GM19099 (cell line): ENCODE measurements around the gene SDC3.

ENCODE experiments used
- POLR2A ChIP-seq: IDR thresholded peaks from 3 replicates; pipeline ENCODE4 v1.6.1; 2011; ENCODE audit warnings: low read depth; ENCODE audit not compliant: insufficient read length; ENCODE audit errors: extremely low read depth

SDC3 gene, protein sequence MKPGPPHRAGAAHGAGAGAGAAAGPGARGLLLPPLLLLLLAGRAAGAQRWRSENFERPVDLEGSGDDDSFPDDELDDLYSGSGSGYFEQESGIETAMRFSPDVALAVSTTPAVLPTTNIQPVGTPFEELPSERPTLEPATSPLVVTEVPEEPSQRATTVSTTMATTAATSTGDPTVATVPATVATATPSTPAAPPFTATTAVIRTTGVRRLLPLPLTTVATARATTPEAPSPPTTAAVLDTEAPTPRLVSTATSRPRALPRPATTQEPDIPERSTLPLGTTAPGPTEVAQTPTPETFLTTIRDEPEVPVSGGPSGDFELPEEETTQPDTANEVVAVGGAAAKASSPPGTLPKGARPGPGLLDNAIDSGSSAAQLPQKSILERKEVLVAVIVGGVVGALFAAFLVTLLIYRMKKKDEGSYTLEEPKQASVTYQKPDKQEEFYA

DNA sequence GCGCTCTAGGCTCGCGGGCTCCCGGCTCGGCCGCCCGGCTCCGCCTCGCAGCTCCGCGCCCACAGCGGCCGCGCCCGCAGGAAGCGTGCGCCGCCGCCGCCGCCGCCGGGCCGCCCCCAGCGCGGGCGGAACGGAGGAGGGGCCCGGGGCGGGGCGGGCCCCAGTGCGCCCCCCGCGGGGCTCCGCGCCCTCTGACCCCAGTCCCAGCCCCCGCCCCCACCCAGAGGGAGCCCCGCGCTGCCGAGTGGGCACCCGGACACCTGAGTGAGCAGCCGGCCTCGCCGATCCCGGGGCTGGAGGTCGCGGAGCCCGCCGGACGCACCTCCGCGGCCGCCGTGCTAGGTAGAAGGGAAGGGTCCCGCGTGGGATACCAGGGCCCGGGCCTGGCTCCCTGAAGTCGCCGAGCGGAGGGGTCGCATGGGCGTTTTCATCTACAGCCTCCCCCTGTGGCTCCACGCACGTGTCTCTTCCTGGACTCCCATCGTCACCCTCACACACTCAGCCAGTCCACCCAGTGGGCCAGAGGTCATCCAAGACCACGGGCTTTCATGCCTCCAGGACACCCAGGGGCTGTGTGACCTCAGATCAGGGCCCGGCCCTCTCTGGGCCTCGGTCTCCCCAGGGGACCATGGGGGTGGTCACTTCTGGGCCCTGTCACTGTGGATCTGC, at the start of gene SDC3:
SDC3 (minus strand) TSS at position 63 of the 669 bp plus-strand sequence. CDS start 172 bp downstream, outside the sequence.
- TF ChIP-seq POLR2A: no peak

DNA sequence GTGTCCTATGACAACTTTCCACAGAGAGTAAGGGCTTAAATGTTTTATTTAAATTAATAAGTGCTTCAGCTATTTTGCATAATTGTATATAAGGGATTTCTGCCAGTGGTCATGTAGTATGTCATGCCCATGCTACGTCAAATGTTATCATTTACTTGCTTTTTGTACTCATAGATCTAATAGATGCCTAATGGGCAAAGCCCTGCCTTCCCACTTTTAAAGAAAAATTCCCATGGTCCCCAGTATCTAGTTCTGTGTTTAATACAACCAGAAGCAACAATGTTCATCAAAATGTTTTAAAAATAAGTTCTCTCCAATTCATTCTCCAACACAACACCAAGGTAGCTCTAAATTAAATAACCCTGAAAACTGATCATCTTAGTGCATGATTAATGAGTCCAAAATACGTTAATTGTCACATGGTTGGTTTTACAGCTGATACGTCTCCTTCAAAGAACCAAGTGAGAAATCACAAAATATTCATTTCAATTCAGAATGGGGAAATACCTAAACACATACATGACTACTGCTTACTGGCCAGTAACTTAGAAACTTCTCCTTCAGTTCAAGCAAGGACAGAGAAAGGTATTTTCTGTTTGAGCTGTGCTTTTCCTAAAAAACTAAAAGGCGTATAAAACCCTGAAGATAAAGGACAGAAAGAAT, 49.1 kb upstream of the SDC3 start:
- TF ChIP-seq POLR2A: no peak

DNA sequence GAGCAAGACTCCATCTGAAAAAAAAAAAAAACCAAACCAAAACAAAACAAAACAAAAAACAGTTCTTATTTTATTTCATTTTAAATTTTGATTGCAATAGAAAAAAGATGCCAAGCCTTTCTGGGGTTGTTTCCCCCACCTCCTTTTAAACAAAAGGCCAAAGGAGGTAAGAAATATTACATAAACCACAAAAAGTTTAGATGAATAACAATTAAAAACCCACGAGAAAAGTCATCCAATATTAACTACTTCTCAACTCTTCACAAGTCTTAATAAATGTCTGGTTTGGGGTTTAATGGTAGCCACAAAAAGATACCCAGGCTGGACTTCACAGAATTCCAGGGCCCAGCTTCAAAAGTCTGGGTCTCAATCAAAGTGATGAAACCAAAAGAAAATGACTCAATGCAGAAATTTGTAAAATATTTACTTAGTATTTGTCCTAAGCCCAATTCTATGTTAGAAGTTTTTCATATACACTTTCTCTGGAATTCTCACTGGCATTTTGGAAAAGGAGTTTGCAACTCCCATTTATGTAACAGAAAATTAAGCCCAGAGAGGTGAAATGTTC, 47.0 kb upstream of the SDC3 start:
- no peak for TF ChIP-seq POLR2A

DNA sequence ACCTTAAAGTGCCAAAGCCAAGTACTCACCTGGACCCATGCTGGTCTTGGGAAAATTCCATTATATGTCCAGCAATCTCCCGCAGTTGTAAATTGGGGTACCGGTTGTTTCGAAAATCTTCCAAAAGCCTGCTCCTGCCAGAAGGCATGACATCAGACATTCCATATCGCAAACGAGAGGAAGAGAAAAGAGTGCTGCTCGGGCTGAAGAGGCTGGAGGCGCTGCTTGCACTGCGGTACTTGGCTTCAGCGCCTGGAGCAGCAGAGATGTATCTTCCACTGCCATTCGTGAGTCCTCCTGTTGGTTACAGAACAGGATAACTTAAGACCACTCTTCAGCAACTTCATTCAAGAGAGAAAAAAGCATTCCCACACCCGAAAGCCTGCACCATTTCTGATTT, 45.1 kb upstream of the SDC3 start:
- TF ChIP-seq POLR2A: no peak

DNA sequence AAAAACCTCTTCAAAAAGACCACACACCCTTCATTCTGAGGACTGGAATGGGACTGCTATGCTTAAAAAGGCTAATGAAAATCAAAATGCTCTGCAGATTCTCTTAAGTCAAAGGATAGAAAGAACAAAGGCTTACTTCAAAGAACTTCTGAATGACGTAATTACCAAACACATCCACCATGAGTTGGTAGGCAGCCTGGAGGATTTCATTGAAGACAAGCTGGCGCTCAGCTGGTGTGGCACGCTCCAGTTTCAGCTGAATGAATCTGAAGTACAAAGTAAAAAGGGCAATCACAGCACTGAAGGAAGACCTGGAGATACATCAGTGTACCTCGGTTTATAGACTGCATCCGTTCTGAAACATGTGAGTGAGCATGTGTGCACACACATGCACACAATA, 43.5 kb upstream of the SDC3 start:
- no peak for TF ChIP-seq POLR2A

DNA sequence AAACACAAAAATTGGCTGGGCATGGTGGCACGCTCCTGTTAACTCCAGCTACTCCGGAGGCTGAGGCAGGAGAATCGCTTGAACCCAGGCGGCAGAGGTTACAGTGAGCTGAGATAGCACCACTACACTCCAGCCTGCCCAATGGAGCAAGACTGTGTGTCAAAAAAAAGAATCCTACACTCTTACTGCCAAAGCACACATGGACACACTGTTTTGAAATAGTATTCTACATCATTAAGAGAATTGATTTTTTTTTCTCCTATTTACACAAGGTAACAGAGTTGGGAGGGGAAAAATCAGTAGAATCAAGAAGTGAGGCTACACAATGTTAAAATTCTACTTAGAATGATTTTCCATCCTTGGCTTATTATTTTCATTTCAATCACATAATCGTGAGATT, 42.1 kb upstream of the SDC3 start:
- TF ChIP-seq POLR2A: no peak

DNA sequence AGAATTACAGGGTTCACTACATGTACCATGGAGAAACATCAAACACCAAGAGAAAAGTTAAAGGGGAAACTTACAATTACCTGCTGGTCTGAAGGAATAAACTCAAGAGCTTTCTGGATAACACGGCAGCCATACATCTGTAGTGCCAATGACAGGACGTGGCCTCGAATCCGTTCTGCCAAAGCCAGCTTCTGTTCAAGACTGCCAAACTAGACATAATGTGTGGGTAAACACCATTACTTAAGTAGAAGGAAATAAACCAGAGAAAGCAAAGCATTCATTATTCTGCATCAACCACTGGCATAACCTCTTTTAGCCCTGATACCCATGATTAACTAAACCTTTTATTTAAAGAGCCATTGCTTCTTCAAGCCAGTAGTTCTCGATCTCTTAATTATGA, 41.5 kb upstream of the SDC3 start:
- TF ChIP-seq POLR2A: no peak

DNA sequence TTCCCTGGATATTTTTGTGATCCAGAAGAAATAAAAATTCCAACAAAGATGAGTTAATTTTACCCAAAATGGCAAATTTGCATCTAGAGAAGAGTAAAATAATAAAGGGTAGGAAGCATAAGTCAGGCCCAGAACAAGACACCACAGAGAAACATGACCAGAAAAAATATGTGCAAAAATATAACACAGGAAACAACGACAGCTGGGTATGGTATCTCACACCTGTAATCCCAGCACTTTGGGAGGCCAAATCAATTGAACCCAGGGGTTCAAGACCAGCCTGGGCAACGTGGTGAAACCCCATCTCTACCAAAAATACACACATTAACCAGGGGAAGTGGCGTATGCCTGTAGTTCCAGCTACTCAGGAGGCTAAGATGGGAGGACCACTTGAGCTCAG, 39.7 kb upstream of the SDC3 start:
- TF ChIP-seq POLR2A: no peak

DNA sequence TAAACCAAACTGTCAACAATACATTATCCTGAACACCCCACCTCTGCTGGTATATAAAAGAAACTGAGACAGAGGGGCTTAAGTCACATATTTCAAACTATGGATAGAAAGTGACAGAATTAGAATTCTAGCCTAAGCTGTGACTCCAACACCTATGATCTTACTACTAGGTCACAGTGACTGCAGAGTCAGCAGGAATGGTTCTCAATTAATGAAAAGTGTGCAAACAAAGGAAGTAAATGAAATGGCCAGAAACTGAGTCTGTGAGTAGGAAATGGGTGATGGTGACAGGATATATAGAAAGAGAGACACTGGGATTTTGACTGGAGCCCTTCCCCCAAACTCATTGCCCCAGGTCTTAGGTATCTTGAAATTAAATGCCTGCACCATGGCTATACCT, 38.7 kb upstream of the SDC3 start:
- no peak for TF ChIP-seq POLR2A

DNA sequence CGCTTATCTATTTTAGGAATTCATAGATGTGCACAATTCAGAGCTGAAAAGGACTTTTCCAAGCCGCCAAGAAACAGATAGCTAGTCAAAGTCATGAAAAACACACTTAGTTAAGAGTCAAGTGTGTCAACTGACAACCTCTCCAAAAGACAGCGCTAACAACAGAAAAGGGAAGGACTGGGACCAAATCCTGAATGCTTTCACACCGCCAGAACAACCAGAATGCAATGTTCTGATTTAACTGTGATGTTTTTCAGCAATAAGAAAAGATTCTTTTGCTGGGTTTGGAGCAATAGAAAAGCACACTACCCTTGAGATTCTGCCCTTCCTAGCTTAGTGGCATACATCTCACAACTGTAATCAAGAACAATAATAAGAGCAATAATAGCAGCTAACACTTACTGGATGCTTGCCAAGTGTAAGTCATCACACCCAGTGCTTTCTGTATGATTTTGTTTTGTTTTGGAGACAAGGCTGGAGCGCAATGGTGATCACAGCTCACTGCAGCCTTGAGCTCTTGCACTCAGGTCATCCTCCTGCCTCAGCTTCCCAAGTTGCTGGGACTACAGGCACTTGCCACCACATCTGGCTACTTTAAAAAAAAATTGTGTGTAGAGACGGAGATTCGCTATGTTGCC, 33.9 kb upstream of the SDC3 start:
- TF ChIP-seq POLR2A: no peak

DNA sequence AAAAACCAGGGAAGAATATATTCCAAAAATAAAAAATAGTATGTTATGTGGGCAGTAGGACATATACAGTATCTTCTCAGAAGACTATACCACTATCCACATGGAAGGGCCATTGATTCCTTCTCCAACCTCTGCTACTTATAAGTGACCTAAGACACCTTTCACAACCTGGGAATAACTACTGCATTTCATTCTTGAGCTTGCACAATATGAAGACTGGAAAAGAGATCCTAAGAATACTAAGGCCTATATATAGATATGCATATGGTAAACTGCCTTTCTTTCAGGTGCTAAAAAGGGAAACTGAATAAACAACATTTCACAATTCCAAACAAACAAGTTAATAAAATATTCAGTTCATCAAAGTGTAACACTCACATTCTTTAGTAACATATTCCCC, 32.0 kb upstream of the SDC3 start:
- no peak for TF ChIP-seq POLR2A

DNA sequence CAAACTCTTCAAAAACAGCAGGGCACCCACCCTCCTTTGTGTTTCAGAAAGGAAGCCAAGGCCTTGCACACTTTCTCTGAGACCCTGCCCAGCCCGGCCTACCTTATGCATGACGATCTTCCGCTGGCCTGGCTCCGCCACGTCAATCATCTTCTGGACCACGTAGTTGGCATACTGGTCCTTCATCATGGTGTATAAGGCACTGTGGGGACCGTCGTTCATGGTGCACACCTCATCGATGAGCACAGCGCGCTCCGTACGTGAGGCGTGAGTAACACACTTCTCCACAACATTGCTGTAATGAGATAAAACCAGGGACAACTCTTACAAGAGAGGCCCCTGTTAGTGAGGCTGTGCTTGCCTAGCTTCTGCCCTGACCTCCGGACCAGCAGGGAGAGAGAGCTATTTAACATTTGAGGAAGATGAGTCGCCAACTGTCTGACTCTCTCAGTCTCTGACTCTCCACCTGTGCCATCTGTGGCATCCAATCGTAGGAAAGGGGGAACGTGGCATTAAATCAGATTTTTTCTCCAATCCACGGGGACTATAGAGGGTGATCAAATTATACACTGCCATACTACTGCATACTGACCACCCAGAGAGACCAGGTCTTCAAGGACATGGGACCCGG, 28.1 kb upstream of the SDC3 start:
- TF ChIP-seq POLR2A: no peak

DNA sequence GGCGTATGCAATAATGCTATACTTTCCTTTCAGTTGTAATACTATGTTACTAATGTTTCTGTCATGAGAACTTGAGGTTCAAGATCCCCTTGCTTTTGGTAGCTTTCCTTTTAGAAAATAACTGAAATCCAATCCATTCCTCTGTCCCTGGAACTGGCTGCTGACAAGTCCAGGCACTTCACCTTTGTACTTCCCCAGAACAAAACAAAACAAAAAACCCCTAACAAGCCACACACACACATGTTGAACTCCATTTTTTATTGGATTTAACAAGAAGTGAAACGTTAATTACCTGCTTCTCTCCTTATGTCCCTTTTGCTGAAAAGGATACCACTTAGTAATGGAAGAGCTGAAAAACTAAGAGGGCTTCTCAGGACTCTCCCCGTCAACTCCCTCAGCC, 26.1 kb upstream of the SDC3 start:
- no peak for TF ChIP-seq POLR2A

DNA sequence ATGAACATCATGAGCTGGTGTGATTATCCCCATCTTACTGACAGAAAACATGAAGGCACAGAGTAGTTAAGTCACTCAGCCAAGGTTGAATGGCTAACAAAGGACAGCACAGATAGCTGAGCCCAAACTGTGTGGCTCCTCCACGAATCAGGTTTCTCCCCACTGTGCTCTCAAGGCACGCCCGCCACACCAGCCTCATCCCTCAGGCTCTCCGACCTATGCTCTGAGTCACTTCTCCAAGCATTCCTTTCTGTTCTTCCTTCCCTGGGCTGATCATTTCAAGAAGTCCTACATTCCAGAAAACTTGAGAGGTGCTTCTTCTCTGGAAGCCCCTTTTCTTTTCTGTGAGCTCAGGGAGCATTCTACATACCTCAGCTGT, 25.3 kb upstream of the SDC3 start:
- TF ChIP-seq POLR2A: no peak
